GM13976 (cell line): ENCODE results near the gene PHYKPL.
"Not testable (repeated sequence)": the region's sequence is repeated elsewhere in the genome, so short reads cannot be mapped to it uniquely, and the experiment has no call there.

ENCODE experiments used
- DNase-seq: peaks from one replicate; pipeline ENCODE4 v3.0.0; 2012; ENCODE audit warnings: low spot score
- in situ Hi-C: fragments of 300-500 bp; cut with MboI; formaldehyde crosslinking; loops from one replicate; pipeline ENCODE4 v1.12.0; 2022; ENCODE audit warnings: low sequenced_read_pairs, mixed read lengths, inconsistent platforms; ENCODE audit not compliant: unreplicated experiment
- TF ChIP-seq, protein P1 (sequence below): IDR thresholded peaks from 2 replicates; pipeline ENCODE4 v1.5.1; 2012; ENCODE audit warnings: borderline replicate concordance, mild to moderate bottlenecking; ENCODE audit not compliant: insufficient read depth; ENCODE audit errors: extremely low read depth, missing control alignments, control extremely low read depth

The PHYKPL gene

GRCh38 chr5:178232920-178233429 is 373 bp upstream of the PHYKPL start:
- TF ChIP-seq, protein P1, sequence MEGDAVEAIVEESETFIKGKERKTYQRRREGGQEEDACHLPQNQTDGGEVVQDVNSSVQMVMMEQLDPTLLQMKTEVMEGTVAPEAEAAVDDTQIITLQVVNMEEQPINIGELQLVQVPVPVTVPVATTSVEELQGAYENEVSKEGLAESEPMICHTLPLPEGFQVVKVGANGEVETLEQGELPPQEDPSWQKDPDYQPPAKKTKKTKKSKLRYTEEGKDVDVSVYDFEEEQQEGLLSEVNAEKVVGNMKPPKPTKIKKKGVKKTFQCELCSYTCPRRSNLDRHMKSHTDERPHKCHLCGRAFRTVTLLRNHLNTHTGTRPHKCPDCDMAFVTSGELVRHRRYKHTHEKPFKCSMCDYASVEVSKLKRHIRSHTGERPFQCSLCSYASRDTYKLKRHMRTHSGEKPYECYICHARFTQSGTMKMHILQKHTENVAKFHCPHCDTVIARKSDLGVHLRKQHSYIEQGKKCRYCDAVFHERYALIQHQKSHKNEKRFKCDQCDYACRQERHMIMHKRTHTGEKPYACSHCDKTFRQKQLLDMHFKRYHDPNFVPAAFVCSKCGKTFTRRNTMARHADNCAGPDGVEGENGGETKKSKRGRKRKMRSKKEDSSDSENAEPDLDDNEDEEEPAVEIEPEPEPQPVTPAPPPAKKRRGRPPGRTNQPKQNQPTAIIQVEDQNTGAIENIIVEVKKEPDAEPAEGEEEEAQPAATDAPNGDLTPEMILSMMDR, result no peak
- no peak for DNase-seq
- in situ Hi-C loops, result no loop called here

- no peak for DNase-seq
- in situ Hi-C loops, result no loop called here
- TF ChIP-seq, protein P1, result no peak
Observed at GRCh38 chr5:178231539-178232123, 971 bp downstream of the PHYKPL start.

- TF ChIP-seq, protein P1, result no peak
- DNase-seq, result no peak
- in situ Hi-C loops, result no loop called here
Observed at GRCh38 chr5:178230879-178231538, 1.6 kb downstream of the PHYKPL start.

DNA sequence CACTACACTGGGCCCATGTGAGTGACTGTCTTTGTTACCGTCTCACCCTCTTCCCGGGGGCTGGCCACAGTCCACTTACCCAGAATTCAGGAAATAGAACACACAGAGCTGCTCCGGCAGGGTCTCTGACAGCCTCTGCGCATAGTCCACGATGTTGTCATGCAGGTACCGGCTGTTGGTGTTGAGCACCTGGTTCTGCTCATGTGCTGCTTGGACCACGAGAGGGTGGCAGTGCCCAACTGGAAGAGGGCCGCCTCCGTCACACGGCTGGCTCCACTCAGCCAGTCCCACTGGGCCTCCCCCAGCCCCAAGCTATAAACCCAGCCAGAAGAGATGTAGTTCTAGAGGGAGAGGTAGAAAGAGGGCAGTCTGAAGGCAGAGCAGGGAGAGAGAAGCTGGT is 2.7 kb downstream of the PHYKPL start:
- in situ Hi-C loops, result no loop called here
- TF ChIP-seq, protein P1, result no peak
- DNase-seq, result no peak

- in situ Hi-C loops, DNase-seq: not testable (repeated sequence)
Observed at GRCh38 chr5:178229111-178229510, 3.5 kb downstream of the PHYKPL start.

- TF ChIP-seq, protein P1, result no peak
- no peak for DNase-seq
- in situ Hi-C loops, result no loop called here
Observed at GRCh38 chr5:178228609-178229008, 4.0 kb downstream of the PHYKPL start.

GRCh38 chr5:178227929-178228328 is 4.7 kb downstream of the PHYKPL start:
- DNase-seq, result no peak
- TF ChIP-seq, protein P1, result no peak
- in situ Hi-C loops, result no loop called here
